ENCODE measurements around the gene CELA3A.
"Not testable (repeated sequence)": the region's sequence is repeated elsewhere in the genome, so short reads cannot be mapped to it uniquely, and the experiment has no call there.

Gene CELA3A

DNA sequence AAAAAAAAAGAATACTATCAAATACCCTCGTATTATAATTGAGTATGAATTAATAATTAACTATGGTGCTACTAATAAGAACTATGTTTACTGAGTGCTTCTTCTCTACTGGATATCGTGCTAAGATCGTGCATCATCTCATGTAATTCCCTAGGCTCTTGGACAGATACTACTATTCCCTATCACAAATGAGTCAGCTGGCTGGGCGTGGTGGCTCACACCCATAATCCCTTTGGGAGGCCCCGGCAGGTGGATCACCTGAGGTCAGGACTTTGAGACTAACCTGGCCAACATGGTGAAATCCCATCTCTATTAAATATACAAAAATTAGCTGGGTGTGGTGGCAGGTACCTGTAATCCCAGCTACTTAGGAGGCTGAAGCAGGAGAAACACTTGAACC lies 15.6 kb upstream of the CELA3A start:
- H3K36me3 ChIP-seq (ENCODE audit: control insufficient read depth, insufficient read depth, low read length); H3K4me1 ChIP-seq (ENCODE audit: control insufficient read depth, insufficient read depth, low read length); H3K27me3 ChIP-seq (ENCODE audit: control insufficient read depth, insufficient read depth, low read length); H3K4me3 ChIP-seq (ENCODE audit: low read depth, low read length); H3K9me3 ChIP-seq (ENCODE audit: control insufficient read depth, insufficient read depth, low read length); H3K9ac ChIP-seq (ENCODE audit: low read depth, low read length): not testable (repeated sequence)

- not testable (repeated sequence) for H3K36me3 ChIP-seq (ENCODE audit: control insufficient read depth, insufficient read depth, low read length); H3K4me3 ChIP-seq (ENCODE audit: low read depth, low read length); H3K27me3 ChIP-seq (ENCODE audit: control insufficient read depth, insufficient read depth, low read length); H3K9me3 ChIP-seq (ENCODE audit: control insufficient read depth, insufficient read depth, low read length); H3K9ac ChIP-seq (ENCODE audit: low read depth, low read length); H3K4me1 ChIP-seq (ENCODE audit: control insufficient read depth, insufficient read depth, low read length)
Measured at GRCh38 chr1:21986386-21986785, 15.1 kb upstream of the CELA3A start.

GRCh38 chr1:21989672-21990393 lies 11.6 kb upstream of the CELA3A start:
- not testable (repeated sequence) for H3K9ac ChIP-seq (ENCODE audit: low read depth, low read length); H3K4me3 ChIP-seq (ENCODE audit: low read depth, low read length); H3K36me3 ChIP-seq (ENCODE audit: control insufficient read depth, insufficient read depth, low read length); H3K9me3 ChIP-seq (ENCODE audit: control insufficient read depth, insufficient read depth, low read length); H3K27me3 ChIP-seq (ENCODE audit: control insufficient read depth, insufficient read depth, low read length); H3K4me1 ChIP-seq (ENCODE audit: control insufficient read depth, insufficient read depth, low read length)

DNA sequence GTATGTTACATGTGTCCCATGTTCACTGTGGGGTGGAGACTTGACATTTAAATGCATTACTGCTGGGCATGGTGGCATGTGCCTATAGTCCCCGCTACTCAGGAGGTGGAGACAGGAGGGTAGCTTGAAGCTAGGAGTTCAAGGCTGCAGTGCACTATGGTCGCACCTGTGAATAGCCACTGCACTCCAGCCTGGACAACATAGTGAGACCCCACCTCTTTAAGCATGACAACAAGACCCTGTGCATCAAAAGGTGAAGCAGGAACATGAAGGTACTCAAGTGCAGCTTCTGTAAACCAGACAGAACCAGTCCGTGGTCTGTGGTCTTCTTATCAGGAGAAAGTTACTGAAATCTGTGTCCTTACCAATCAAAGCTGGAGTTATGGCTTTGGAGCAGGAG lies 9.3 kb upstream of the CELA3A start:
- not testable (repeated sequence) for H3K9ac ChIP-seq (ENCODE audit: low read depth, low read length); H3K27me3 ChIP-seq (ENCODE audit: control insufficient read depth, insufficient read depth, low read length); H3K9me3 ChIP-seq (ENCODE audit: control insufficient read depth, insufficient read depth, low read length); H3K4me1 ChIP-seq (ENCODE audit: control insufficient read depth, insufficient read depth, low read length); H3K36me3 ChIP-seq (ENCODE audit: control insufficient read depth, insufficient read depth, low read length); H3K4me3 ChIP-seq (ENCODE audit: low read depth, low read length)

DNA sequence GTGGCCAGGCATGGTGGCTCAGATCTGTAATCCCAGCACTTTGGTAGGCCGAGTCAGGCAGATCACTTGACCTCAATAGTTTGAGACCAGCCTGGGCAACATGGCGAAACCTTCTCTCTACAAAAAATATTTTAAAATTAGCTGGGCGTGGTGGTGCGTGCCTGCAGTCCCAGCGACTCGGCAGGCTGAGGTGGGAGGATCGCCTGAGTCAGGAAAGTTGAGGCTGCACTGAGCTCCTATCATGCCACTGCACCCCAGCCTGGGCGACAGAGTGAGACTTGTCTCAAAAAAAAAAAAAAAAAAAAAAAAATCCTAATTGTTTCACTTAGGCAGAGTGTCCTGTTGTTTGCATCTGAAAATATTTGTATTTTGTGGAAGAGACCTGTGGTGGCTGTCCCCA lies 6.7 kb upstream of the CELA3A start:
- not testable (repeated sequence) for H3K4me1 ChIP-seq (ENCODE audit: control insufficient read depth, insufficient read depth, low read length); H3K9ac ChIP-seq (ENCODE audit: low read depth, low read length); H3K9me3 ChIP-seq (ENCODE audit: control insufficient read depth, insufficient read depth, low read length); H3K4me3 ChIP-seq (ENCODE audit: low read depth, low read length); H3K27me3 ChIP-seq (ENCODE audit: control insufficient read depth, insufficient read depth, low read length); H3K36me3 ChIP-seq (ENCODE audit: control insufficient read depth, insufficient read depth, low read length)

DNA sequence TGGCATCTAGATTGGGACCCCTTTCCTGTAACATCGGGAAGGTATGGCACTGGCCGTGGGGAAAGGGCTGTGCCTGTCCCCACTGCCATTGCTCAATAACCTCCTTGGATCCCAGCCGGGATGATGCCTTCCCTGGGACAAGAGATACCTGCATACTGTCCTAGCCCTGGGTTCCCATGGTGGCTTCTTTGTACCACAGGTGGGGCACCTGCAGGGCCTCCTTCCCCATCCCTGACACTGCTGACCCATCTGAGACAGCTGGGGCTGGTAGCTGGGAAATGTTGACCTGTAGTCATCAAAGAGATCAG lies 4.8 kb upstream of the CELA3A start:
- not testable (repeated sequence) for H3K4me1 ChIP-seq (ENCODE audit: control insufficient read depth, insufficient read depth, low read length); H3K9ac ChIP-seq (ENCODE audit: low read depth, low read length); H3K4me3 ChIP-seq (ENCODE audit: low read depth, low read length); H3K36me3 ChIP-seq (ENCODE audit: control insufficient read depth, insufficient read depth, low read length); H3K27me3 ChIP-seq (ENCODE audit: control insufficient read depth, insufficient read depth, low read length); H3K9me3 ChIP-seq (ENCODE audit: control insufficient read depth, insufficient read depth, low read length)

GRCh38 chr1:21997891-21998623 lies 3.4 kb upstream of the CELA3A start:
- not testable (repeated sequence) for H3K4me1 ChIP-seq (ENCODE audit: control insufficient read depth, insufficient read depth, low read length); H3K4me3 ChIP-seq (ENCODE audit: low read depth, low read length); H3K36me3 ChIP-seq (ENCODE audit: control insufficient read depth, insufficient read depth, low read length); H3K9ac ChIP-seq (ENCODE audit: low read depth, low read length); H3K27me3 ChIP-seq (ENCODE audit: control insufficient read depth, insufficient read depth, low read length); H3K9me3 ChIP-seq (ENCODE audit: control insufficient read depth, insufficient read depth, low read length)

- not testable (repeated sequence) for H3K36me3 ChIP-seq (ENCODE audit: control insufficient read depth, insufficient read depth, low read length); H3K4me1 ChIP-seq (ENCODE audit: control insufficient read depth, insufficient read depth, low read length); H3K4me3 ChIP-seq (ENCODE audit: low read depth, low read length); H3K27me3 ChIP-seq (ENCODE audit: control insufficient read depth, insufficient read depth, low read length); H3K9ac ChIP-seq (ENCODE audit: low read depth, low read length); H3K9me3 ChIP-seq (ENCODE audit: control insufficient read depth, insufficient read depth, low read length)
Measured at GRCh38 chr1:21998624-21999294, 2.7 kb upstream of the CELA3A start.

DNA sequence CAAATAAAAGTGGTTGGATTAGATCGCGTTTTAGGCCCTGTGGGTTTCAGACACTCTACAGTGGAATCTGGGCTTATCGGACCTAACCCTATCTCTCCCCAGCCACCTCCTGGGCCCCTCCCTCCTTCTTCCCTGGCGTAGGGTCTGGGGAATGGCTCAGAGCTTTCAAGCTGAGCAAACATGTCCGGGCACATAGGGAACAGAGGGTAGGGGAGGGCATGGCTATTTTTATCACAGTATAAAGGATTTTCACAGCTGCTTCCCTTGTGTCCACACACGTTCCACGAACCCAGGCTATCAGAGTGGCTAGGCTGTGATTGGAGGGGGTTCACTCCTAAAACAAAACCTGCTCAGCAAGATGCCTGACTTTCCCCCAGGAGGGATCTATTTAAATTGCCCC lies 1.8 kb upstream of the CELA3A start:
- not testable (repeated sequence) for H3K9me3 ChIP-seq (ENCODE audit: control insufficient read depth, insufficient read depth, low read length); H3K4me1 ChIP-seq (ENCODE audit: control insufficient read depth, insufficient read depth, low read length); H3K9ac ChIP-seq (ENCODE audit: low read depth, low read length); H3K36me3 ChIP-seq (ENCODE audit: control insufficient read depth, insufficient read depth, low read length); H3K4me3 ChIP-seq (ENCODE audit: low read depth, low read length); H3K27me3 ChIP-seq (ENCODE audit: control insufficient read depth, insufficient read depth, low read length)

GRCh38 chr1:22002461-22002860 lies 1.0 kb downstream of the CELA3A start:
- H3K4me3 ChIP-seq (ENCODE audit: low read depth, low read length); H3K9ac ChIP-seq (ENCODE audit: low read depth, low read length); H3K36me3 ChIP-seq (ENCODE audit: control insufficient read depth, insufficient read depth, low read length); H3K4me1 ChIP-seq (ENCODE audit: control insufficient read depth, insufficient read depth, low read length); H3K9me3 ChIP-seq (ENCODE audit: control insufficient read depth, insufficient read depth, low read length); H3K27me3 ChIP-seq (ENCODE audit: control insufficient read depth, insufficient read depth, low read length): not testable (repeated sequence)

- not testable (repeated sequence) for H3K27me3 ChIP-seq (ENCODE audit: control insufficient read depth, insufficient read depth, low read length); H3K9me3 ChIP-seq (ENCODE audit: control insufficient read depth, insufficient read depth, low read length); H3K4me1 ChIP-seq (ENCODE audit: control insufficient read depth, insufficient read depth, low read length); H3K36me3 ChIP-seq (ENCODE audit: control insufficient read depth, insufficient read depth, low read length); H3K4me3 ChIP-seq (ENCODE audit: low read depth, low read length); H3K9ac ChIP-seq (ENCODE audit: low read depth, low read length)
Measured at GRCh38 chr1:22002875-22003274, 1.4 kb downstream of the CELA3A start.

DNA sequence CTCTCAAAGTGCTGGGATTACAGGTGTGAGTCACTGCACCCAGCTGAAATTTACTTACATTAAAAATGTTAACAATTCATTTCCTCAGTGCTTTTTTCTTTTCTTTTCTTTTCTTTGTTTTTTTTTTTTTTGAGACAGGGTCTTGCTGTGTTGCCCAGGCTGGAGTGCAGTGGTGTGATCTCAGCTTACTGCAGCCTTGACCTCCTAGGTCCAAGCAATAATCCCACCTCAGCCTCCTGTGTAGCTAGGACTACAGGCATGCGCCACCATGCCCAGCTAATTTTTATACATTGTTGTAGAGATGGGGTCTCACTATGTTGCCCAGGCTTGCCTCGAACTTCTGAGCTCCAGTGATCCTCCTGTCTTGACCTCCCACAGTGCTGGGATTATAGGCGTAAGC lies 2.5 kb downstream of the CELA3A start:
- not testable (repeated sequence) for H3K4me1 ChIP-seq (ENCODE audit: control insufficient read depth, insufficient read depth, low read length); H3K9me3 ChIP-seq (ENCODE audit: control insufficient read depth, insufficient read depth, low read length)

More for the DNA sequence above, 2.5 kb downstream of the CELA3A start:
- not testable (repeated sequence) for H3K4me3 ChIP-seq (ENCODE audit: low read depth, low read length); H3K9ac ChIP-seq (ENCODE audit: low read depth, low read length); H3K36me3 ChIP-seq (ENCODE audit: control insufficient read depth, insufficient read depth, low read length); H3K27me3 ChIP-seq (ENCODE audit: control insufficient read depth, insufficient read depth, low read length)
